MM.1S (cell line): ENCODE measurements around the gene CDX1.

ENCODE experiments used
- DNase-seq: peaks from one replicate; pipeline ENCODE4 v3.0.0-alpha.2; 2015
- H2AFZ ChIP-seq: fragments of 300-600 bp; sonication (generic); 2 replicates; pipeline ENCODE4 v1.6.0; 2016; ENCODE audit warnings: antibody characterized with exemption, low read length
- H3F3A ChIP-seq: fragments of 300-600 bp; sonication (generic); 2 replicates; pipeline ENCODE4 v1.6.1; 2016; ENCODE audit warnings: mild to moderate bottlenecking, antibody characterized with exemption, low read length, moderate library complexity, mixed read lengths; ENCODE audit not compliant: insufficient read depth
- H3K27ac ChIP-seq: fragments of 300-600 bp; sonication (generic); 2 replicates; pipeline ENCODE4 v1.5.1; 2016; ENCODE audit warnings: mild to moderate bottlenecking, low read length
- H3K27me3 ChIP-seq: fragments of 300-600 bp; sonication (generic); replicated peaks from 2 replicates; pipeline ENCODE4 v1.6.0; 2016; ENCODE audit warnings: low read length; ENCODE audit not compliant: insufficient read depth
- H3K36me3 ChIP-seq: fragments of 300-600 bp; sonication (generic); replicated peaks from 2 replicates; pipeline ENCODE4 v1.6.1; 2016; ENCODE audit warnings: mild to moderate bottlenecking, low read length, mixed read lengths; ENCODE audit not compliant: insufficient read depth
- H3K4me1 ChIP-seq: fragments of 300-600 bp; sonication (generic); 2 replicates; pipeline ENCODE4 v1.6.1; 2016; ENCODE audit warnings: low read length, mixed read lengths
- H3K4me2 ChIP-seq: fragments of 300-600 bp; sonication (generic); 2 replicates; pipeline ENCODE4 v1.6.0; 2016; ENCODE audit warnings: low read depth, low read length
- H3K4me3 ChIP-seq: fragments of 300-600 bp; sonication (generic); 2 replicates; pipeline ENCODE4 v1.5.1; 2016; ENCODE audit warnings: low read length, mixed read lengths
- H3K79me2 ChIP-seq: fragments of 300-600 bp; sonication (generic); 2 replicates; pipeline ENCODE4 v1.6.1; 2016; ENCODE audit warnings: mixed run types, low read length, mixed read lengths
- H3K9ac ChIP-seq: fragments of 300-600 bp; sonication (generic); 2 replicates; pipeline ENCODE4 v1.6.1; 2016; ENCODE audit warnings: low read length, mixed read lengths
- H3K9me2 ChIP-seq: fragments of 300-600 bp; sonication (generic); replicated peaks from 2 replicates; pipeline ENCODE4 v1.6.1; 2016; ENCODE audit warnings: mild to moderate bottlenecking, low read length, mixed read lengths; ENCODE audit not compliant: insufficient read depth
- H3K9me3 ChIP-seq: fragments of 300-600 bp; sonication (generic); replicated peaks from 2 replicates; pipeline ENCODE4 v1.6.1; 2016; ENCODE audit warnings: mild to moderate bottlenecking, low read length, mixed read lengths; ENCODE audit not compliant: insufficient read depth
- H4K20me1 ChIP-seq: fragments of 300-600 bp; sonication (generic); 2 replicates; pipeline ENCODE4 v1.6.1; 2016; ENCODE audit warnings: mild to moderate bottlenecking, low read length, moderate library complexity, mixed read lengths; ENCODE audit not compliant: insufficient read depth
- CTCF ChIP-seq: fragments of 300-600 bp; sonication (generic); IDR thresholded peaks from 2 replicates; pipeline ENCODE4 v1.5.1; 2016; ENCODE audit warnings: antibody characterized with exemption, low read length, mixed read lengths
- EZH2 ChIP-seq: fragments of 300-600 bp; sonication (generic); optimal IDR thresholded peaks from 2 replicates; pipeline ENCODE3; 2017; ENCODE audit warnings: low read depth, mild to moderate bottlenecking, antibody characterized with exemption, low read length, mixed read lengths
- EZH2phosphoT487 ChIP-seq: fragments of 300-600 bp; sonication (generic); IDR thresholded peaks from 2 replicates; pipeline ENCODE4 v1.6.1; 2018; ENCODE audit warnings: antibody characterized with exemption, low read length

CDX1 gene

GRCh38 chr5:150129813-150130492 is 36.6 kb upstream of the CDX1 start:
- H3F3A ChIP-seq, result no peaks in the 10 kb centered on the region
- H2AFZ ChIP-seq, result peak overlapping the region; percentile 60
- H3K36me3 ChIP-seq, result no peaks in the 10 kb centered on the region
- DNase-seq, result peak; percentile 56
- no peak overlapping the region for H3K27ac ChIP-seq
- H3K4me1 ChIP-seq, result no peaks in the 10 kb centered on the region
- no peaks in the 10 kb centered on the region for H3K9me2 ChIP-seq
- H3K4me2 ChIP-seq, result peak overlapping the region; percentile 66
- H3K9ac ChIP-seq, result peak overlapping the region; percentile 14; the same call in 1 of the 2 replicates
- TF ChIP-seq EZH2phosphoT487 (no peak), CTCF (peak; percentile 94), EZH2 (no peak)
- no peaks in the 10 kb centered on the region for H3K9me3 ChIP-seq
- H4K20me1 ChIP-seq, result no peaks in the 10 kb centered on the region
- peak overlapping the region; percentile 21; the same call in 1 of the 2 replicates for H3K4me3 ChIP-seq
- H3K27me3 ChIP-seq, result no peaks in the 10 kb centered on the region; the same call in 1 of the 2 replicates
- H3K79me2 ChIP-seq, result no peaks in the 10 kb centered on the region

GRCh38 chr5:150130493-150130922 is 36.1 kb upstream of the CDX1 start:
- Histone ChIP-seq H3K9ac (no peak overlapping the region), H3K27me3 (peaks cover 4% of the 10 kb centered on the region), H3F3A (no peaks in the 10 kb centered on the region), H3K4me1 (no peaks in the 10 kb centered on the region), H3K4me3 (no peak overlapping the region), H4K20me1 (no peaks in the 10 kb centered on the region), H3K36me3 (no peaks in the 10 kb centered on the region), H3K9me2 (no peaks in the 10 kb centered on the region), H3K4me2 (no peak overlapping the region), H3K27ac (no peak overlapping the region), H3K9me3 (no peaks in the 10 kb centered on the region), H3K79me2 (no peaks in the 10 kb centered on the region), H2AFZ (peak overlapping the region; percentile 60; the same call in 1 of the 2 replicates)
- no peak for DNase-seq
- TF ChIP-seq EZH2phosphoT487, result no peak
- no peak for TF ChIP-seq EZH2
- no peak for TF ChIP-seq CTCF

DNA sequence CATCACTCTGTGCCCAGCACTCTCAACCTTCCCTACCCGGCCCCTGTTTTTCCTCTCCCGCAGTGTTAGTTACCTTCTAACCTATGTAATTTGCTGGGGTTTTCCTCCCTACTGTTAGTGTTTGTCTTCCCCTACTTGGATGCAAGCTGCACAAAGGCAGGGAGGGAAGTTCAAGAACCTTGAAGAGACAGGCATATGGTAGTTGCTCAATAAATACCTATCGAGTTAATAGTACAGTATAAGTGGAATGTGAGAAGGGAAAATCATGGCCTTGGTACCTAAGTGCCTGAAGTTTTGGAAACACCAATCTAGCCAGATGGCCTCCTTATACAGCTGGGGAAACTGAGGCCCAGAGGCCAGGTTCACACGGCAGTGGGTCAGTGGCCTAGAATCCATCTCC is 35.1 kb upstream of the CDX1 start:
- H3K4me2 ChIP-seq, result no peak overlapping the region
- H3K9me3 ChIP-seq, result no peaks in the 10 kb centered on the region
- no peak for DNase-seq
- no peak overlapping the region for H3K27ac ChIP-seq
- H3K9ac ChIP-seq, result no peak overlapping the region
- no peak overlapping the region for H3K4me3 ChIP-seq
- no peaks in the 10 kb centered on the region for H3K36me3 ChIP-seq
- H3K27me3 ChIP-seq, result peaks cover 4% of the 10 kb centered on the region
- H3K4me1 ChIP-seq, result no peaks in the 10 kb centered on the region
- no peak for TF ChIP-seq CTCF
- TF ChIP-seq EZH2phosphoT487, result no peak
- H3K79me2 ChIP-seq, result no peaks in the 10 kb centered on the region
- H4K20me1 ChIP-seq, result no peaks in the 10 kb centered on the region
- no peaks in the 10 kb centered on the region for H3K9me2 ChIP-seq
- no peaks in the 10 kb centered on the region for H3F3A ChIP-seq
- H2AFZ ChIP-seq, result no peak overlapping the region
